Stomach (tissue), 4 donors: ENCODE results near the gene JDP2.

ENCODE experiments used
- CTCF ChIP-seq, 7 experiments: fragments of 450-650 bp in 4 of 7; fragments of 200-600 bp in 3 of 7; sonication (generic) in 3 of 7; IDR thresholded peaks; one replicate each; pipeline ENCODE4 v1.5.1; 2016 to 2019; ENCODE audit warnings: antibody characterized with exemption in 7 of 7, control low read depth in 2 of 7, mild to moderate bottlenecking in 1 of 7
- POLR2A ChIP-seq, 4 donors: fragments of 450-650 bp; IDR thresholded peaks; one replicate each; pipeline ENCODE4 v1.6.1; 2016; ENCODE audit warnings: antibody characterized with exemption in 4 of 4, control low read depth in 2 of 4, mild to moderate bottlenecking in 1 of 4, moderate library complexity in 1 of 4

GRCh38 chr14:75379930-75380270 lies 47.9 kb upstream of the JDP2 start:
- TF ChIP-seq POLR2A (IDR thresholded peaks at IDR 0.05) (no peak), CTCF (IDR thresholded peaks at IDR 0.05) (no peak)
